Neuronal stem cell (in vitro differentiated cells): Measurements from ENCODE around the gene RBM20.

Experiments used
- DNase-seq: peaks from one replicate; pipeline ENCODE4 v3.0.0-alpha.2; 2013; ENCODE audit warnings: low spot score
- H2AFZ ChIP-seq: one replicate; pipeline ENCODE4 v1.6.1; 2013; ENCODE audit warnings: mild to moderate bottlenecking, low read length, inconsistent platforms
- H2AK5ac ChIP-seq: 2 replicates; pipeline ENCODE4 v1.6.1; 2013; ENCODE audit warnings: low read depth, mild to moderate bottlenecking, inconsistent platforms, low read length, moderate library complexity, mixed read lengths
- H2BK120ac ChIP-seq: 2 replicates; pipeline ENCODE4 v1.6.1; 2013; ENCODE audit warnings: low read depth, mild to moderate bottlenecking, inconsistent platforms, low read length, moderate library complexity, mixed read lengths
- H2BK12ac ChIP-seq: one replicate; pipeline ENCODE4 v1.6.1; 2013; ENCODE audit warnings: low read length, inconsistent platforms
- H2BK15ac ChIP-seq: 2 replicates; pipeline ENCODE4 v1.6.1; 2013; ENCODE audit warnings: mild to moderate bottlenecking, low read length, inconsistent platforms, mixed read lengths
- H2BK5ac ChIP-seq: one replicate; pipeline ENCODE4 v1.6.1; 2013; ENCODE audit warnings: inconsistent platforms, mild to moderate bottlenecking, low read length, moderate library complexity
- H3K14ac ChIP-seq: one replicate; pipeline ENCODE4 v1.6.1; 2013; ENCODE audit warnings: low read length, inconsistent platforms
- H3K18ac ChIP-seq: 2 replicates; pipeline ENCODE4 v1.6.1; 2013; ENCODE audit warnings: low read length, inconsistent platforms
- H3K23ac ChIP-seq: 2 replicates; pipeline ENCODE4 v1.6.1; 2013; ENCODE audit warnings: low read depth, mild to moderate bottlenecking, mixed read lengths, low read length, inconsistent platforms; ENCODE audit not compliant: poor library complexity
- H3K27ac ChIP-seq: replicated peaks from 3 replicates; pipeline ENCODE4 v1.5.1; 2013; ENCODE audit warnings: low read length, inconsistent platforms
- H3K27me3 ChIP-seq, 3 experiments: 2 replicates each; pipeline ENCODE4 v1.6.1; 2013; ENCODE audit warnings: low read length in 3 of 3, mild to moderate bottlenecking in 2 of 3, inconsistent platforms in 1 of 3, low read depth in 1 of 3, mixed read lengths in 1 of 3, moderate library complexity in 1 of 3; ENCODE audit not compliant: control insufficient read depth in 3 of 3, insufficient read depth in 3 of 3
- H3K36me3 ChIP-seq, 2 donors: replicated peaks in 1 of 2; 2 replicates each; pipeline ENCODE4 v1.6.1; 2013; ENCODE audit warnings: low read length in 2 of 2; ENCODE audit not compliant: control insufficient read depth in 2 of 2, insufficient read depth in 2 of 2
- H3K4ac ChIP-seq: 2 replicates; pipeline ENCODE4 v1.6.1; 2013; ENCODE audit warnings: inconsistent platforms, mild to moderate bottlenecking, low read length, moderate library complexity
- H3K4me1 ChIP-seq, 2 donors: 1 replicate in 1 of 2; 2 replicates in 1 of 2; pipeline ENCODE4 v1.6.1; 2013; ENCODE audit warnings: low read length in 2 of 2, low read depth in 1 of 2; ENCODE audit not compliant: control insufficient read depth in 2 of 2, insufficient read depth in 1 of 2
- H3K4me2 ChIP-seq: one replicate; pipeline ENCODE4 v1.6.1; 2013; ENCODE audit warnings: mild to moderate bottlenecking, low read length, inconsistent platforms; ENCODE audit not compliant: insufficient read depth, poor library complexity, severe bottlenecking
- H3K4me3 ChIP-seq, 2 donors: 2 replicates each; pipeline ENCODE4 v1.5.1; 2013; ENCODE audit warnings: low read length in 2 of 2, mild to moderate bottlenecking in 2 of 2, inconsistent platforms in 1 of 2, moderate library complexity in 1 of 2
- H3K79me1 ChIP-seq: one replicate; pipeline ENCODE4 v1.6.1; 2013; ENCODE audit warnings: low read depth, mild to moderate bottlenecking, inconsistent platforms, low read length, moderate library complexity
- H3K9ac ChIP-seq: one replicate; pipeline ENCODE4 v1.6.1; 2013; ENCODE audit warnings: mild to moderate bottlenecking, low read depth, low read length, inconsistent platforms; ENCODE audit not compliant: poor library complexity
- H3K9me3 ChIP-seq, 2 donors: replicated peaks in 1 of 2; 2 replicates each; pipeline versions ENCODE3 to v1.6.1; 2013; ENCODE audit warnings: low read length in 2 of 2, mild to moderate bottlenecking in 2 of 2, inconsistent platforms in 1 of 2, low read depth in 1 of 2, mixed read lengths in 1 of 2, moderate library complexity in 1 of 2; ENCODE audit not compliant: control insufficient read depth in 2 of 2, insufficient read depth in 1 of 2
- H4K8ac ChIP-seq: one replicate; pipeline ENCODE4 v1.6.1; 2013; ENCODE audit warnings: low read depth, mild to moderate bottlenecking, inconsistent platforms, low read length, moderate library complexity
- H4K91ac ChIP-seq: one replicate; pipeline ENCODE4 v1.6.1; 2013; ENCODE audit warnings: low read length, low read depth, mild to moderate bottlenecking, inconsistent platforms; ENCODE audit not compliant: poor library complexity
- WGBS, 2 donors: extraction: QIAGEN DNeasy Blood & Tissue Kit; methylation state at CpG; one replicate each; pipeline ENCODE4 v1.1.7; 2013; ENCODE audit warnings: missing lambda C conversion rate in 2 of 2, mixed read lengths in 1 of 2; ENCODE audit not compliant: insufficient read length in 2 of 2, insufficient replicate concordance in 1 of 2; ENCODE audit errors: extremely low coverage in 2 of 2; 5-methylcytosine and 5-hydroxymethylcytosine counted together

Gene RBM20

GRCh38 chr10:110824660-110825059 lies 180.5 kb downstream of the RBM20 start:
- H2BK12ac ChIP-seq: no peak overlapping the region
- H3K79me1 ChIP-seq: no peaks in the 10 kb centered on the region
- no peak overlapping the region for H2BK120ac ChIP-seq
- no peaks in the 10 kb centered on the region for H3K27me3 ChIP-seq
- H4K91ac ChIP-seq: peak overlapping the region; percentile 65
- no peak overlapping the region for H2BK5ac ChIP-seq
- H3K23ac ChIP-seq: no peak overlapping the region
- H3K4me3 ChIP-seq: no peak overlapping the region
- H3K36me3 ChIP-seq: no peaks in the 10 kb centered on the region
- H2AFZ ChIP-seq: no peak overlapping the region
- no CpG with 5 or more reads among the region's 5 CpGs for WGBS, 2 donors
- no peak for DNase-seq
- H3K14ac ChIP-seq: no peak overlapping the region
- H2AK5ac ChIP-seq: no peak overlapping the region
- H3K9ac ChIP-seq: no peak overlapping the region
- no peak overlapping the region for H2BK15ac ChIP-seq
- no peak overlapping the region for H3K4ac ChIP-seq
- H3K9me3 ChIP-seq: no peaks in the 10 kb centered on the region
- peak overlapping the region; percentile 38 for H3K27ac ChIP-seq
- H4K8ac ChIP-seq: no peak overlapping the region
- no peak overlapping the region for H3K4me2 ChIP-seq
- H3K4me1 ChIP-seq: peaks cover 43 to 46% of the 10 kb centered on the region in 2 donors
- peak overlapping the region; percentile 73 for H3K18ac ChIP-seq

- no peak overlapping the region for H3K4ac ChIP-seq
- H3K79me1 ChIP-seq: no peaks in the 10 kb centered on the region
- peaks cover 40 to 49% of the 10 kb centered on the region in 2 donors for H3K4me1 ChIP-seq
- H3K18ac ChIP-seq: no peak overlapping the region
- H3K27me3 ChIP-seq: no peaks in the 10 kb centered on the region
- H3K4me2 ChIP-seq: no peak overlapping the region
- no peaks in the 10 kb centered on the region for H3K36me3 ChIP-seq
- H3K14ac ChIP-seq: no peak overlapping the region
- H2BK15ac ChIP-seq: no peak overlapping the region
- WGBS, 2 donors: no CpG with 5 or more reads among the region's 1 CpG
- no peak for DNase-seq
- no peaks in the 10 kb centered on the region for H3K9me3 ChIP-seq
- H3K9ac ChIP-seq: no peak overlapping the region
- no peak overlapping the region for H4K8ac ChIP-seq
- no peak overlapping the region for H3K23ac ChIP-seq
- H2AFZ ChIP-seq: no peak overlapping the region
- no peak overlapping the region for H4K91ac ChIP-seq
- no peak overlapping the region for H2BK5ac ChIP-seq
- H3K27ac ChIP-seq: no peak overlapping the region
- H2BK12ac ChIP-seq: no peak overlapping the region
- no peak overlapping the region for H3K4me3 ChIP-seq
- no peak overlapping the region for H2AK5ac ChIP-seq
- no peak overlapping the region for H2BK120ac ChIP-seq
These were observed 181.4 kb downstream of the RBM20 start for GRCh38 chr10:110825508-110825907.

GRCh38 chr10:110827410-110827809 lies 183.3 kb downstream of the RBM20 start:
- no peak overlapping the region for H2BK5ac ChIP-seq
- no peak overlapping the region for H3K23ac ChIP-seq
- no CpG with 5 or more reads among the region's 4 CpGs for WGBS, 2 donors
- H2AK5ac ChIP-seq: peak overlapping the region; percentile 77
- no peak overlapping the region for H2BK12ac ChIP-seq
- no peak for DNase-seq
- no peaks in the 10 kb centered on the region for H3K36me3 ChIP-seq
- H4K8ac ChIP-seq: no peak overlapping the region
- no peak overlapping the region for H3K4me2 ChIP-seq
- H3K14ac ChIP-seq: no peak overlapping the region
- peaks cover 27 to 38% of the 10 kb centered on the region in 2 donors for H3K4me1 ChIP-seq
- H2BK120ac ChIP-seq: no peak overlapping the region
- H2AFZ ChIP-seq: no peak overlapping the region
- no peaks in the 10 kb centered on the region for H3K79me1 ChIP-seq
- H2BK15ac ChIP-seq: peak overlapping the region; percentile 45
- H3K9ac ChIP-seq: no peak overlapping the region
- H3K27me3 ChIP-seq: no peaks in the 10 kb centered on the region
- no peak overlapping the region for H3K4me3 ChIP-seq
- H3K4ac ChIP-seq: no peak overlapping the region
- no peaks in the 10 kb centered on the region for H3K9me3 ChIP-seq
- H3K27ac ChIP-seq: no peak overlapping the region
- no peak overlapping the region for H3K18ac ChIP-seq
- H4K91ac ChIP-seq: no peak overlapping the region

GRCh38 chr10:110827875-110828274 lies 183.7 kb downstream of the RBM20 start:
- H4K8ac ChIP-seq: no peak overlapping the region
- H3K9ac ChIP-seq: no peak overlapping the region
- H3K4ac ChIP-seq: peak overlapping the region; percentile 77
- no peak overlapping the region for H3K23ac ChIP-seq
- no peak overlapping the region for H4K91ac ChIP-seq
- H3K18ac ChIP-seq: peak overlapping the region; percentile 69
- H2BK120ac ChIP-seq: no peak overlapping the region
- no peak overlapping the region for H3K4me2 ChIP-seq
- no peaks in the 10 kb centered on the region for H3K36me3 ChIP-seq
- peak overlapping the region; percentile 18 for H2AFZ ChIP-seq
- no peak overlapping the region for H2BK12ac ChIP-seq
- peak overlapping the region; percentile 45 for H2BK15ac ChIP-seq
- peak overlapping the region; percentile 77 for H2AK5ac ChIP-seq
- no peak overlapping the region for H3K27ac ChIP-seq
- H3K4me3 ChIP-seq: no peak overlapping the region
- H3K27me3 ChIP-seq: no peaks in the 10 kb centered on the region
- DNase-seq: no peak
- no peak overlapping the region for H3K14ac ChIP-seq
- no peaks in the 10 kb centered on the region for H3K9me3 ChIP-seq
- no peak overlapping the region for H2BK5ac ChIP-seq
- no peaks in the 10 kb centered on the region for H3K79me1 ChIP-seq
- peaks cover 25 to 36% of the 10 kb centered on the region in 2 donors for H3K4me1 ChIP-seq
- WGBS, 2 donors: no CpG with 5 or more reads among the region's 8 CpGs
